GM20000 (cell line): ENCODE measurements around the gene DNMT3B.

Experiments
- DNase-seq: peaks from one replicate; pipeline ENCODE4 v3.0.0; 2012; ENCODE audit warnings: low spot score
- CTCF ChIP-seq: IDR thresholded peaks from 2 replicates; pipeline ENCODE4 v1.5.1; 2012; ENCODE audit warnings: mild to moderate bottlenecking, control low read depth; ENCODE audit errors: extremely low read depth, missing control alignments

Gene DNMT3B

DNA sequence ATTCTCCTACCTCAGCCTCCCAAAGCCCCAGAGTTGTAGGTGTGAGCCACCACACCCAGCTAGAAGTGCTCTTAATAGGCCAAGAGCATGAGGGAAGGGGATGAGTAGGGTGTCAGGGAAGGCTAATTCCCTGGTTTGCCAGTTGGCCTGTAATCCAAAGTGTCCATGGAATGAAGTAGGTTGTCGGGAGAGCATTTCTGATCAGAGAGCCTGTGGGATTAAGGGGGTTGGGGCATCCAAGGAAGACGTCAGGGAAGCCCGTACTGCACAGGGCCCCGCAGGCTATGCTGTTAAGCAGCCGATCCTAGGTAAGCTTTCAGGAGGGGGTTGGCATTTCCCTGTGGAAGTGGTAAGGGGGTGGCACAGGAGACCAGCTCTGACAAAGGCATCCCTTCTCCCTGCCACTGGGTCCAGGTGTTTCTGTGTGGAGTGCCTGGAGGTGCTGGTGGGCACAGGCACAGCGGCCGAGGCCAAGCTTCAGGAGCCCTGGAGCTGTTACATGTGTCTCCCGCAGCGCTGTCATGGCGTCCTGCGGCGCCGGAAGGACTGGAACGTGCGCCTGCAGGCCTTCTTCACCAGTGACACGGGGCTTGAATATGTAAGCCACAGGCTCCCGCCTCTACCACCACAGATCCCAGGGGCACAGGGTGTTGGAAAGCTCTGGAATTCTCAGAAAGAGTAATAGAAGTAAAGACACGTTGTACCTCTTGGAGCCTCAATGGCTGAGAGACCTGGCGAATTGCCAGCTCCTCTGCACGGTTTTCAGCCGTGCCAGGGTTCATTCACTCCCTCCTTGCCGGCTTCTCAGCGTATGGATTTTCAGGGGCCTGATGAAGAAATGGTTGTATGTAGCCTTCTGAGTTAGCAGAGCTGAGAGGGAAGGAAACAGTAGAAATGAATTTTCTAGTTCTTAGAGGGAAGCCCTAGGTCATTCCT lies 36.1 kb downstream of the DNMT3B start:
- DNase-seq: no peak
- no peak for TF ChIP-seq CTCF

DNA sequence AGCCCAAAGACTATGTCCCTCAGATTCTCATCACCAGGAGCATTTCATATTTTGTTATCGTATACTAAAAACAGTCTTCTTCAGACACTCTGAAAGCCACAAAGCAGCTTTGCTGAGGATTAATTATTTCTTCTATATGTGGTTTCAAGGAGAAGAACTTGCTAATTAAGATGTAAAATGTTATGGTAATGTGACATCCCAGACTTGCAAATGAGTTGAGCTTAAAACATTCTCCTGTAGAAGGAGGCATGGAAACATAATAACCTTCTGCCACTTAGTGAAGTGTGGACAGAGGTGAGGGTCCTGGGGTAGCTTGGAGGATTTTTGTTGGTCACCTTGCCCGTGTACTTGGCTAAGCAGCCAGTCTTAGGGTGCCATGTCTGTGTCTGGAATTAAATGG lies 40.9 kb downstream of the DNMT3B start:
- TF ChIP-seq CTCF: no peak
- DNase-seq: no peak

- DNase-seq: no peak
Observed at GRCh38 chr20:32804022-32804715, 42.0 kb downstream of the DNMT3B start.

DNA sequence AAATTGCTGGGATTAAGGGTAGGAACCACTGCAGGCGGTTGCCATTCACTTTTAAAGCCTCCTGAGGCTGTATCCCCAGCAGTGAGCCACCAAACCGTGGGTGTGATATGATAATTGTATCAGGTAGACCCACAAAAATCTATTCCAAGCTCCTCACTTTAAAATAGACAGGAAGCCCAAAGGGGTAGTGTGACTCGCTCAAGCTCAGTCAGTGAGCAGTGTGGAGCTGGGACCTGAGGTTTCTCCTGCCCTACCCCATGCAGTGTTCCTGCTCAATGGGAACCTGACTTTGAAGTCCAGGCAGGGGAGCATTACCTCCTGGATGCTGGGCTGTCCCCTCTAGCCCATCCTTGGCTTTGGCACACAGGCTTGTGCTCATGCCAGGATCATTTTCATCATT lies 42.6 kb downstream of the DNMT3B start:
- no peak for DNase-seq
- TF ChIP-seq CTCF: no peak

More at GRCh38 chr20:32804022-32804715, 42.0 kb downstream of the DNMT3B start:
- TF ChIP-seq CTCF: no peak

DNA sequence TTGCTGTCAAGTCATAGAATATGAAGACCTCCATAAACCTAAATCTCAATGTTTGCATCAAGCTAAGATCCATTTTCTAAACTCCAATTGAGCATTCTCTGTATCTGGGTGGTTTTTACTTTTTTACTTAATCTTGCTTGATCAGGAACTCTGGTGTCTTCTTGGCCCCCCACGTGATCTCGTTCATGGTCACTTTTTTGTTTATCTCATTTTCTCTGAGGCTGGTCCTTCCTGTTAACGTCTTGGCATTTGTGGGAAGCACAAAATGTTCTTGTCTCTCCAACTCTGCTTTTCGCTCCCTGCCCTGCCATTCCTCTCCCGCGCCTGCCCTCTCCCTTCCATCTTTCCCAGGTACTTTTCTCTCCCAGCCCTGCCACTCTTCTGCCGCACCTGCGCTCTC lies 43.5 kb downstream of the DNMT3B start:
- no peak for DNase-seq
- TF ChIP-seq CTCF: no peak

DNA sequence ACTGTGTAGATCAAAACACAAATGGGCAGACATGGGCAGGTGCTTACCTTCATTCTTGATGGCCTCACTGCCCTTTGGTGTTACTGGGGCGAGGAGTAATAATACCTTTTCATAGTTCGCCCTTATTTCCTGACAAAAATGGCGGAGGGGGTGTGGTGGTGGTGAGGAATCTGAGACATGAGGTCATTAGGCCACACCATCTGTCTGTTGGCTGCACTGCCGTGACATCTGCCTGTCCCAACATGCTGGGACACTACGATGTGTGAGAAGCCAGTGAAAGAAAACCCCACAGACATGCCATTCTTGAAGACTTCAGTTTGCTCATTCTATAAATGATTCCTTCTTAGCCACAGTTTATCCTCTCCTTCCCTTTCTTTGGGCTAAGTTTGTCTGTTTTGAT lies 44.2 kb downstream of the DNMT3B start:
- no peak for DNase-seq
- TF ChIP-seq CTCF: no peak

DNA sequence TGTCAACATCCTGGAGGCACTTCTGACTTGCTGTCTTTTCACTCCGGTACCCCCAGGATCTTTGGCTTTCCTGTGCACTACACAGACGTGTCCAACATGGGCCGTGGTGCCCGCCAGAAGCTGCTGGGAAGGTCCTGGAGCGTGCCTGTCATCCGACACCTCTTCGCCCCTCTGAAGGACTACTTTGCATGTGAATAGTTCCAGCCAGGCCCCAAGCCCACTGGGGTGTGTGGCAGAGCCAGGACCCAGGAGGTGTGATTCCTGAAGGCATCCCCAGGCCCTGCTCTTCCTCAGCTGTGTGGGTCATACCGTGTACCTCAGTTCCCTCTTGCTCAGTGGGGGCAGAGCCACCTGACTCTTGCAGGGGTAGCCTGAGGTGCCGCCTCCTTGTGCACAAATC lies 45.5 kb downstream of the DNMT3B start:
- no peak for TF ChIP-seq CTCF
- no peak for DNase-seq
